HepG2 (cell line): ENCODE results near the gene FAM169A. TPM values are rescaled to one million over a fixed set of nuclear protein-coding genes. Genes with fewer than 3 reads are reported as not detected.
A peak's percentile ranks its signal among the peaks of the same experiment; 100 is the strongest.

Experiments
- CEBPB ChIP-seq: IDR thresholded peaks from 2 replicates; pipeline ENCODE4 v1.6.1; 2011; ENCODE audit warnings: low read depth, low read length, improper control_type of control experiment, borderline replicate concordance
- CHD4 ChIP-seq: fragments of 200-600 bp; sonication (generic); IDR thresholded peaks from 2 replicates; pipeline ENCODE4 v1.7.0; 2017; ENCODE audit warnings: mild to moderate bottlenecking, low read length, borderline replicate concordance
- EED ChIP-seq: sonication (generic); formaldehyde crosslinking; IDR thresholded peaks from 2 replicates; pipeline ENCODE4 v1.5.0; 2020; ENCODE audit warnings: mild to moderate bottlenecking, missing genetic modification reagents
- FOXA1 ChIP-seq, 2 experiments: fragments of 450-650 bp in 1 of 2; sonication (generic) in 1 of 2; formaldehyde crosslinking in 1 of 2; IDR thresholded peaks; 2 replicates each; pipeline versions ENCODE4 v1.4.0 to v1.6.1; 2016 to 2020; ENCODE audit warnings: missing genetic modification reagents in 1 of 2
- GFI1 ChIP-seq: sonication (generic); formaldehyde crosslinking; IDR thresholded peaks from 2 replicates; pipeline ENCODE4 v1.5.0; 2020; ENCODE audit warnings: missing genetic modification reagents, mild to moderate bottlenecking, borderline replicate concordance
- HOXA3 ChIP-seq: sonication (generic); formaldehyde crosslinking; IDR thresholded peaks from 2 replicates; pipeline ENCODE4 v1.5.0; 2020; ENCODE audit warnings: missing genetic modification reagents
- IKZF1 ChIP-seq: fragments of 450-650 bp; IDR thresholded peaks from 2 replicates; pipeline ENCODE4 v1.7.1; 2016
- IRX3 ChIP-seq: sonication (generic); formaldehyde crosslinking; IDR thresholded peaks from 2 replicates; pipeline ENCODE4 v1.8.1; 2023; ENCODE audit warnings: mild to moderate bottlenecking, low read depth, missing genetic modification reagents, borderline replicate concordance
- NFATC3 ChIP-seq: sonication (generic); formaldehyde crosslinking; IDR thresholded peaks from 2 replicates; pipeline ENCODE4 v1.5.1; 2020; ENCODE audit warnings: mild to moderate bottlenecking, missing genetic modification reagents
- NFIC ChIP-seq: IDR thresholded peaks from 2 replicates; pipeline ENCODE4 v1.6.1; 2012; ENCODE audit warnings: mild to moderate bottlenecking, low read length, inconsistent platforms
- NONO ChIP-seq, 2 experiments: fragments of 450-650 bp in 1 of 2; sonication (generic) in 1 of 2; formaldehyde crosslinking in 1 of 2; IDR thresholded peaks in 1 of 2; conservative IDR thresholded peaks in 1 of 2; 2 replicates each; pipeline versions ENCODE4 v1.6.1 to v1.8.0; 2017 to 2022; ENCODE audit warnings: mild to moderate bottlenecking in 1 of 2, missing genetic modification reagents in 1 of 2, moderate library complexity in 1 of 2
- PAWR ChIP-seq: sonication (generic); formaldehyde crosslinking; IDR thresholded peaks from 2 replicates; pipeline ENCODE4 v1.4.0; 2020; ENCODE audit warnings: missing genetic modification reagents, mild to moderate bottlenecking, borderline replicate concordance
- SAFB2 ChIP-seq: sonication (generic); formaldehyde crosslinking; IDR thresholded peaks from 2 replicates; pipeline ENCODE4 v1.5.1; 2020; ENCODE audit warnings: missing genetic modification reagents, low read depth, mild to moderate bottlenecking, borderline replicate concordance
- SUZ12 ChIP-seq: fragments of 150-350 bp; IDR thresholded peaks from 2 replicates; pipeline ENCODE4 v1.6.1; 2014; ENCODE audit warnings: low read depth, low read length
- TFDP1 ChIP-seq: IDR thresholded peaks from 2 replicates; pipeline ENCODE4 v1.6.1; 2016; ENCODE audit warnings: missing compliant biosample characterization, missing genetic modification reagents, borderline replicate concordance
- TOPORS ChIP-seq: sonication (generic); formaldehyde crosslinking; IDR thresholded peaks from 2 replicates; pipeline ENCODE4 v1.8.0; 2023; ENCODE audit warnings: mild to moderate bottlenecking, missing genetic modification reagents
- ZC3H4 ChIP-seq: sonication (generic); formaldehyde crosslinking; IDR thresholded peaks from 2 replicates; pipeline ENCODE4 v1.4.0; 2020; ENCODE audit warnings: missing genetic modification reagents, borderline replicate concordance
- ZNF331 ChIP-seq: sonication (generic); formaldehyde crosslinking; IDR thresholded peaks from 2 replicates; pipeline ENCODE4 v1.4.0; 2020; ENCODE audit warnings: missing genetic modification reagents
- ZNF530 ChIP-seq: sonication (generic); formaldehyde crosslinking; IDR thresholded peaks from 2 replicates; pipeline ENCODE4 v1.5.0; 2020; ENCODE audit warnings: low read depth, mild to moderate bottlenecking, missing genetic modification reagents
- polyA plus RNA-seq, 8 experiments: library from polyadenylated mRNA; depleted of rRNA in 3 of 8; stranded (reverse) in 7 of 8; unstranded in 1 of 8; fragments of >200 nt; fragmentation: Illumina TruSeq in 4 of 8; extraction: Trizol in 4 of 8; gene quantifications; 2 replicates each; pipeline versions ENCODE4 v1.2.1 to v1.2.3, GENCODE V29; 2011 to 2016; ENCODE audit warnings: low read depth in 4 of 8, missing spikeins in 1 of 8, mixed read lengths in 1 of 8; ENCODE audit not compliant: insufficient read depth in 1 of 8
- total RNA-seq, 5 experiments: library from RNA; depleted of rRNA; stranded (reverse); fragments of >200 nt; fragmentation: Illumina TruSeq; extraction: Trizol; gene quantifications; 2 replicates each; pipeline ENCODE4 v1.2.3, GENCODE V29; 2016; ENCODE audit warnings: low read depth in 1 of 5
- TF ChIP-seq, protein P1 (sequence below): sonication (generic); formaldehyde crosslinking; IDR thresholded peaks from 2 replicates; pipeline ENCODE4 v1.5.0; 2020; ENCODE audit warnings: mild to moderate bottlenecking, missing genetic modification reagents
- TF ChIP-seq, protein P2 (sequence below): sonication (generic); formaldehyde crosslinking; IDR thresholded peaks from 2 replicates; pipeline ENCODE4 v1.9.0; 2021; ENCODE audit warnings: missing genetic modification reagents, borderline replicate concordance
- TF ChIP-seq, protein P3 (sequence below): sonication (generic); formaldehyde crosslinking; IDR thresholded peaks from 2 replicates; pipeline ENCODE4 v1.4.0; 2020; ENCODE audit warnings: mild to moderate bottlenecking, missing genetic modification reagents

FAM169A gene
- total and polyA plus RNA-seq, 2 of the 13 experiments (the other 11 are each of a cell fraction or from before 2014, with no cell fraction given), result 21.1 to 110 TPM

GRCh38 chr5:74766849-74767578 lies 99.2 kb downstream of the FAM169A start, which contains the start of the genes GFM2 and NSA2 (continued):
- TF ChIP-seq ZNF331 (peak; percentile 77; the same call in 1 of the 2 replicates), NFATC3 (CRISPR knock-in tag) (0 out of 2 replicates have a peak, but pooled peaks have one; percentile 84), FOXA1 (IDR thresholded peaks at IDR 0.05) (no peak), FOXA1 (CRISPR knock-in tag; IDR thresholded peaks at IDR 0.05) (no peak; the same call in 1 of the 2 replicates), NONO (IDR thresholded peaks at IDR 0.05) (no peak), NONO (CRISPR knock-in tag; conservative IDR thresholded peaks at IDR 0.05) (peak; percentile 92), IKZF1 (no peak), ZC3H4 (CRISPR knock-in tag) (no peak), TFDP1 (CRISPR knock-in tag) (no peak; the same call in none of the 2 replicates), NFIC (0 out of 2 replicates have a peak, but pooled peaks have one; percentile 47), PAWR (no peak), SUZ12 (no peak), EED (CRISPR knock-in tag) (no peak), SAFB2 (CRISPR knock-in tag) (peak; percentile 50), ZNF530 (CRISPR knock-in tag) (no peak), GFI1 (CRISPR knock-in tag) (peak; percentile 77), HOXA3 (CRISPR knock-in tag) (peak; percentile 89), IRX3 (CRISPR knock-in tag) (no peak; the same call in 1 of the 2 replicates), CHD4 (no peak), TOPORS (CRISPR knock-in tag) (0 out of 2 replicates have a peak, but pooled peaks have one; percentile 44), CEBPB (no peak)
- TF ChIP-seq, protein P1, sequence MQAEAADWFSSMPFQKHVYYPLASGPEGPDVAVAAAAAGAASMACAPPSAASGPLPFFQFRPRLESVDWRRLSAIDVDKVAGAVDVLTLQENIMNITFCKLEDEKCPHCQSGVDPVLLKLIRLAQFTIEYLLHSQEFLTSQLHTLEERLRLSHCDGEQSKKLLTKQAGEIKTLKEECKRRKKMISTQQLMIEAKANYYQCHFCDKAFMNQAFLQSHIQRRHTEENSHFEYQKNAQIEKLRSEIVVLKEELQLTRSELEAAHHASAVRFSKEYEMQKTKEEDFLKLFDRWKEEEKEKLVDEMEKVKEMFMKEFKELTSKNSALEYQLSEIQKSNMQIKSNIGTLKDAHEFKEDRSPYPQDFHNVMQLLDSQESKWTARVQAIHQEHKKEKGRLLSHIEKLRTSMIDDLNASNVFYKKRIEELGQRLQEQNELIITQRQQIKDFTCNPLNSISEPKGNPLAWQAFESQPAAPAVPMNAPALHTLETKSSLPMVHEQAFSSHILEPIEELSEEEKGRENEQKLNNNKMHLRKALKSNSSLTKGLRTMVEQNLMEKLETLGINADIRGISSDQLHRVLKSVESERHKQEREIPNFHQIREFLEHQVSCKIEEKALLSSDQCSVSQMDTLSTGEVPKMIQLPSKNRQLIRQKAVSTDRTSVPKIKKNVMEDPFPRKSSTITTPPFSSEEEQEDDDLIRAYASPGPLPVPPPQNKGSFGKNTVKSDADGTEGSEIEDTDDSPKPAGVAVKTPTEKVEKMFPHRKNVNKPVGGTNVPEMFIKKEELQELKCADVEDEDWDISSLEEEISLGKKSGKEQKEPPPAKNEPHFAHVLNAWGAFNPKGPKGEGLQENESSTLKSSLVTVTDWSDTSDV (CRISPR knock-in tag), result no peak
- TF ChIP-seq, protein P2, sequence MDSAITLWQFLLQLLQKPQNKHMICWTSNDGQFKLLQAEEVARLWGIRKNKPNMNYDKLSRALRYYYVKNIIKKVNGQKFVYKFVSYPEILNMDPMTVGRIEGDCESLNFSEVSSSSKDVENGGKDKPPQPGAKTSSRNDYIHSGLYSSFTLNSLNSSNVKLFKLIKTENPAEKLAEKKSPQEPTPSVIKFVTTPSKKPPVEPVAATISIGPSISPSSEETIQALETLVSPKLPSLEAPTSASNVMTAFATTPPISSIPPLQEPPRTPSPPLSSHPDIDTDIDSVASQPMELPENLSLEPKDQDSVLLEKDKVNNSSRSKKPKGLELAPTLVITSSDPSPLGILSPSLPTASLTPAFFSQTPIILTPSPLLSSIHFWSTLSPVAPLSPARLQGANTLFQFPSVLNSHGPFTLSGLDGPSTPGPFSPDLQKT (CRISPR knock-in tag), result peak; percentile 13; the same call in 1 of the 2 replicates
- TF ChIP-seq, protein P3, sequence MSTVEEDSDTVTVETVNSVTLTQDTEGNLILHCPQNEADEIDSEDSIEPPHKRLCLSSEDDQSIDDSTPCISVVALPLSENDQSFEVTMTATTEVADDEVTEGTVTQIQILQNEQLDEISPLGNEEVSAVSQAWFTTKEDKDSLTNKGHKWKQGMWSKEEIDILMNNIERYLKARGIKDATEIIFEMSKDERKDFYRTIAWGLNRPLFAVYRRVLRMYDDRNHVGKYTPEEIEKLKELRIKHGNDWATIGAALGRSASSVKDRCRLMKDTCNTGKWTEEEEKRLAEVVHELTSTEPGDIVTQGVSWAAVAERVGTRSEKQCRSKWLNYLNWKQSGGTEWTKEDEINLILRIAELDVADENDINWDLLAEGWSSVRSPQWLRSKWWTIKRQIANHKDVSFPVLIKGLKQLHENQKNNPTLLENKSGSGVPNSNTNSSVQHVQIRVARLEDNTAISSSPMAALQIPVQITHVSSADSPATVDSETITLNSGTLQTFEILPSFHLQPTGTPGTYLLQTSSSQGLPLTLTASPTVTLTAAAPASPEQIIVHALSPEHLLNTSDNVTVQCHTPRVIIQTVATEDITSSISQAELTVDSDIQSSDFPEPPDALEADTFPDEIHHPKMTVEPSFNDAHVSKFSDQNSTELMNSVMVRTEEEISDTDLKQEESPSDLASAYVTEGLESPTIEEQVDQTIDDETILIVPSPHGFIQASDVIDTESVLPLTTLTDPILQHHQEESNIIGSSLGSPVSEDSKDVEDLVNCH, result no peak
